Ovary (tissue), 9 donors: Measurements from ENCODE around the gene TMEM61. TPM values are rescaled to one million over a fixed set of nuclear protein-coding genes. Genes with fewer than 3 reads are reported as not detected.

Experiments
- DNase-seq, 5 donors: peaks; one replicate each; pipeline ENCODE4 v3.0.0-alpha.2; 2019 to 2020
- H3K27ac ChIP-seq, 2 donors: fragments of 200-600 bp; one replicate each; pipeline versions ENCODE4 v1.5.1 to v1.8.0; 2019 to 2022
- H3K27me3 ChIP-seq: fragments of 200-600 bp; one replicate; pipeline ENCODE4 v1.8.0; 2022
- H3K36me3 ChIP-seq: fragments of 200-600 bp; sonication (generic); one replicate; pipeline ENCODE4 v1.5.1; 2019
- H3K4me1 ChIP-seq: one replicate; pipeline ENCODE4 v1.8.1; 2013; ENCODE audit warnings: mild to moderate bottlenecking, moderate library complexity; ENCODE audit not compliant: insufficient read depth
- H3K4me3 ChIP-seq: fragments of 200-600 bp; sonication (generic); one replicate; pipeline ENCODE4 v1.5.1; 2017
- H3K9me3 ChIP-seq, 2 donors: fragments of 200-600 bp in 1 of 2; sonication (generic) in 1 of 2; one replicate each; pipeline versions ENCODE4 v1.5.1 to v1.8.1; 2013 to 2019; ENCODE audit warnings: mild to moderate bottlenecking in 1 of 2, moderate library complexity in 1 of 2
- CTCF ChIP-seq, 3 donors: fragments of 450-650 bp in 2 of 3; fragments of 200-600 bp in 1 of 3; IDR thresholded peaks; one replicate each; pipeline versions ENCODE4 v1.5.1 to v1.8.0; 2016 to 2022; ENCODE audit warnings: antibody characterized with exemption in 3 of 3, mild to moderate bottlenecking in 1 of 3
- EP300 ChIP-seq: sonication (generic); formaldehyde crosslinking; IDR thresholded peaks from one replicate; pipeline ENCODE4 v1.6.1; 2017; ENCODE audit warnings: antibody characterized with exemption
- POLR2A ChIP-seq: fragments of 450-650 bp; IDR thresholded peaks from one replicate; pipeline ENCODE4 v1.6.1; 2017; ENCODE audit warnings: antibody characterized with exemption, mild to moderate bottlenecking, moderate library complexity
- WGBS, 3 donors: extraction: QIAGEN DNeasy Blood & Tissue Kit in 1 of 3; methylation state at CpG; one replicate each; pipeline versions ENCODE4 v1.1.5 to v1.1.7; 2013 to 2017; 5-methylcytosine and 5-hydroxymethylcytosine counted together
- intact Hi-C, 4 donors: fragments of 100-400 bp; cut with DNase I; formaldehyde crosslinking; loops; one replicate each; pipeline versions ENCODE4 v1.11.0 to v1.15.1; 2022 to 2023
- polyA plus RNA-seq, 2 donors: library from polyadenylated mRNA; stranded (reverse); fragments of 200-250 nt in 1 of 2; fragments of 350-450 nt in 1 of 2; fragmentation: Illumina TruSeq in 1 of 2; extraction: RNeasy Lipid Tissue Mini Kit (QIAGEN cat#74804) in 1 of 2; gene quantifications; one replicate each; pipeline ENCODE4 v1.2.3, GENCODE V29; 2013 to 2014
- total RNA-seq, 7 donors: library from RNA; depleted of rRNA in 2 of 7; stranded (reverse); fragments of >200 nt in 2 of 7; fragmentation: NEBNext Ultra II Directional in 3 of 7; extraction: Animal tissue kit (Norgen Biotek cat#: 25700) in 3 of 7; gene quantifications; one replicate each; pipeline versions ENCODE4 v1.1.0 to v1.2.4, GENCODE V29; 2016 to 2023
- donor health status: DM: no; HTN: no; CAD: no; lungs with moderate emphysema.
- donor health status: DM: no; HTN: no; CAD: no.
- donor health status: Bipolar disorder and iron deficiency.
- donor health status: DM: yes; HTN: yes; CAD: no.
- donor health status: DM: no; HTN: no; CAD: no.
- donor health status: DM: yes; HTN: yes; CAD: no.

Gene TMEM61
- total and polyA plus RNA-seq, 9 donors, result 0.22 to 2.9 (median 0.61) TPM; not detected in 3

DNA sequence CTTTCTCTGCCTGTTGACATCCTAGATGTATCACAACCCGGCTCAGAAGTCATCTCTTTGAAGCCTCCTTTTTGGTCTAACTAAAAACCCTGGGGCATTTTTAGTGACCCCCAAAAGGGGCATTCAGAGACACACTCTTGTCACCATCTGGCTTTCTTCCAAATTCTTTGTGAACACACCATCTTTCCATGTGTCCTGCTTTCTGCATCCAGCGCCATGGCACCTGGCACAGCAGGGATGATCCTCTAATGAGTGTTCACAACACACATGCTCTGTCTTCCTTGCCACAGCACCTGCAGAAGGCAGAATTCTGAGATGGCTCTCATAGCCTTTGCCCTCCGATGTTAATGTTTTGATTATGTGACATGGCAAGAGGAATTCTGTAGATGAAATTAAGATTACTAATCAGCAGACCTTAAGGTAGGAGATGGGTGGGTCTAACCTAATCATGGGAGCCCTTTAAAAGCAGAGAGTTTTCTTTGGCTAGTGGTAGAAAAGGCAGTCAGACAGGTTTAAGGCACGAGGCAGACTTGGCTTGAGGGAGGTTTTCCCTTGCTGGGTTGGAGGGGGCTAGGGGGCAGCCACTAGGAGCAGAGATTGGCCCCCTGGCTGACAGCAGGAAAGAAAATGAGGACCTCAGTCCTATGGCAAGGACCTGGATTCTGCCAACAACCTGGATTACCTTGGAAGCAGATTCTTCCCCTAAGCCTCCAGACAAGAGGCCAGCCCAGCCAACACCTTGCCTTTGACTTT is 4.9 kb upstream of the TMEM61 start:
- DNase-seq, result no peak
- no peaks in the 10 kb centered on the region for H3K4me1 ChIP-seq
- no peak overlapping the region for H3K27ac ChIP-seq
- H3K36me3 ChIP-seq, result no peaks in the 10 kb centered on the region
- no peak for TF ChIP-seq POLR2A
- TF ChIP-seq EP300, result no peak
- no peak for TF ChIP-seq CTCF (IDR thresholded peaks at IDR 0.05)
- WGBS, 3 donors, result 58 to 67% (median 65%) methylated on average over 4 of the region's 4 CpGs
- intact Hi-C loops, result no loop called here
- no peaks in the 10 kb centered on the region for H3K27me3 ChIP-seq
- H3K4me3 ChIP-seq, result no peak overlapping the region
- H3K9me3 ChIP-seq, result no peaks in the 10 kb centered on the region

DNA sequence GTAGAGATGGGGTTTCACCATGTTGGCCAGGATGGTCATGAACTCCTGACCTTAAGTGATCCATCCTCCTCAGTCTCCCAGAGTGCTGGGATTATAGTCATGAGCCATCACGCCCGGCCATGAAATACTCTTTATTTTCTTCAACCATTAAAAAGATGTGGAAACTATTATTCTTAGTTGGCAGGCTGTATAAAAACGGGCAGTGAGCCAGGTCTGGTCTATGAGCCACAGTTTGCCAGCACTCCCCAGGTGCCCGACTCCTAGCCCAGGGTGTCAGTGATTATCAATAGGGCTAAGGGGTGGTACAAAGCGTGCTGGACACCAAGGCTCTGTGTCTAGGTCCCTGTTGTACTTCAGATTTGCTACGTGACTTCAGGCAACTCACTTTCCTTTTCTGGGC is 3.7 kb upstream of the TMEM61 start:
- Histone ChIP-seq H3K27me3 (no peaks in the 10 kb centered on the region), H3K36me3 (no peaks in the 10 kb centered on the region), H3K4me3 (no peak overlapping the region), H3K4me1 (no peaks in the 10 kb centered on the region), H3K27ac (no peak overlapping the region), H3K9me3 (no peaks in the 10 kb centered on the region)
- 80 to 85% (median 81%) methylated on average over 6 of the region's 6 CpGs for WGBS, 3 donors
- DNase-seq, result no peak
- intact Hi-C loops, result no loop called here
- TF ChIP-seq CTCF (IDR thresholded peaks at IDR 0.05) (no peak), POLR2A (no peak), EP300 (no peak)

- Histone ChIP-seq H3K9me3 (no peaks in the 10 kb centered on the region), H3K4me1 (no peaks in the 10 kb centered on the region), H3K27me3 (no peaks in the 10 kb centered on the region), H3K36me3 (no peaks in the 10 kb centered on the region), H3K27ac (no peak overlapping the region), H3K4me3 (no peak overlapping the region)
- intact Hi-C loops, result no loop called here
- WGBS, 3 donors, result 93 to 97% (median 94%) methylated on average over 5 of the region's 5 CpGs
- TF ChIP-seq EP300, result no peak
- no peak for TF ChIP-seq POLR2A
- no peak for TF ChIP-seq CTCF (IDR thresholded peaks at IDR 0.05)
- DNase-seq, result no peak
Observed at GRCh38 chr1:54977533-54978297, 2.7 kb upstream of the TMEM61 start.

- no peak for TF ChIP-seq EP300
- no peak for DNase-seq
- intact Hi-C loops, result no loop called here
Observed at GRCh38 chr1:54978528-54979326, 1.7 kb upstream of the TMEM61 start.

More at GRCh38 chr1:54978528-54979326, 1.7 kb upstream of the TMEM61 start:
- Histone ChIP-seq H3K36me3 (no peaks in the 10 kb centered on the region), H3K9me3 (no peaks in the 10 kb centered on the region), H3K4me1 (no peaks in the 10 kb centered on the region), H3K27me3 (no peaks in the 10 kb centered on the region), H3K4me3 (no peak overlapping the region), H3K27ac (no peak overlapping the region)
- WGBS, 3 donors, result 93 to 97% (median 95%) methylated on average over 9 of the region's 9 CpGs
